Neural cell (in vitro differentiated cells): ENCODE measurements around the gene CPEB4. TPM values are rescaled to one million over a fixed set of nuclear protein-coding genes. Genes with fewer than 3 reads are reported as not detected.

Experiments
- H2AFZ ChIP-seq: fragments of 200-600, 300-800 bp; sonication (generic), shearing (Covaris generic); 2 replicates; pipeline ENCODE4 v1.6.0; 2014; ENCODE audit warnings: low read depth, mild to moderate bottlenecking, antibody characterized with exemption, low read length, moderate library complexity
- H3F3A ChIP-seq: fragments of 200-600 bp; shearing (Covaris generic); 2 replicates; pipeline ENCODE4 v1.6.1; 2016; ENCODE audit warnings: mild to moderate bottlenecking, moderate library complexity, mixed read lengths, antibody characterized with exemption, low read length; ENCODE audit not compliant: insufficient read depth, poor library complexity, severe bottlenecking
- H3K27ac ChIP-seq: fragments of 200-600, 300-800 bp; sonication (generic), shearing (Covaris generic); 2 replicates; pipeline ENCODE4 v1.5.1; 2014; ENCODE audit warnings: mild to moderate bottlenecking, low read length, moderate library complexity
- H3K27me3 ChIP-seq: fragments of 300-800, 200-600 bp; sonication (generic), shearing (Covaris generic); 2 replicates; pipeline ENCODE4 v1.6.0; 2014; ENCODE audit warnings: mild to moderate bottlenecking, low read depth, low read length, moderate library complexity; ENCODE audit not compliant: insufficient read depth
- H3K36me3 ChIP-seq: fragments of 300-800, 200-600 bp; sonication (generic), shearing (Covaris generic); 2 replicates; pipeline ENCODE4 v1.5.1; 2014; ENCODE audit warnings: mild to moderate bottlenecking, antibody characterized with exemption, low read length, moderate library complexity; ENCODE audit not compliant: insufficient read depth
- H3K4me2 ChIP-seq: fragments of 300-800, 200-600 bp; sonication (generic), shearing (Covaris generic); 2 replicates; pipeline ENCODE4 v1.6.0; 2014; ENCODE audit warnings: mild to moderate bottlenecking, low read length
- H3K4me3 ChIP-seq: fragments of 300-800, 200-600 bp; sonication (generic), shearing (Covaris generic); 2 replicates; pipeline ENCODE4 v1.5.1; 2014; ENCODE audit warnings: mild to moderate bottlenecking, low read length, moderate library complexity
- H3K79me2 ChIP-seq: fragments of 200-600 bp; shearing (Covaris generic); replicated peaks from 2 replicates; pipeline ENCODE4 v1.6.0; 2014; ENCODE audit warnings: mild to moderate bottlenecking, low read length, moderate library complexity; ENCODE audit not compliant: insufficient read depth
- H3K9ac ChIP-seq: fragments of 300-800, 200-600 bp; sonication (generic), shearing (Covaris generic); 2 replicates; pipeline ENCODE4 v1.6.1; 2016; ENCODE audit warnings: mild to moderate bottlenecking, low read length, mixed read lengths
- H3K9me2 ChIP-seq: fragments of 200-600 bp; shearing (Covaris generic); 2 replicates; pipeline ENCODE4 v1.6.1; 2016; ENCODE audit warnings: mild to moderate bottlenecking, low read length, mixed read lengths; ENCODE audit not compliant: insufficient read depth
- H3K9me3 ChIP-seq: fragments of 200-600, 300-800 bp; sonication (generic), shearing (Covaris generic); 2 replicates; pipeline ENCODE4 v1.6.1; 2016; ENCODE audit warnings: mild to moderate bottlenecking, mixed run types, low read length, moderate library complexity, mixed read lengths
- H4K20me1 ChIP-seq: fragments of 200-600 bp; shearing (Covaris generic); 2 replicates; pipeline ENCODE4 v1.6.1; 2016; ENCODE audit warnings: mild to moderate bottlenecking, mixed run types; ENCODE audit not compliant: insufficient read depth
- CTCF ChIP-seq: fragments of 450-650 bp; IDR thresholded peaks from 2 replicates; pipeline ENCODE4 v1.5.1; 2014; ENCODE audit warnings: antibody characterized with exemption, mild to moderate bottlenecking, moderate library complexity; ENCODE audit not compliant: poor library complexity, severe bottlenecking
- EP300 ChIP-seq: fragments of 450-650 bp; conservative IDR thresholded peaks from 2 replicates; pipeline ENCODE4 v1.6.1; 2014; ENCODE audit warnings: antibody characterized with exemption, mild to moderate bottlenecking, moderate library complexity; ENCODE audit not compliant: poor library complexity, severe bottlenecking
- EZH2 ChIP-seq: fragments of 200-600, 300-800 bp; shearing (Covaris generic), sonication (generic); IDR thresholded peaks from 2 replicates; pipeline ENCODE4 v1.6.1; 2014; ENCODE audit warnings: antibody characterized with exemption, low read length, borderline replicate concordance, mild to moderate bottlenecking; ENCODE audit not compliant: insufficient read depth, poor library complexity, severe bottlenecking
- MXI1 ChIP-seq: fragments of 450-650 bp; conservative IDR thresholded peaks from 2 replicates; pipeline ENCODE4 v1.6.1; 2014; ENCODE audit warnings: antibody characterized with exemption, mild to moderate bottlenecking; ENCODE audit not compliant: poor library complexity, severe bottlenecking
- POLR2AphosphoS5 ChIP-seq: IDR thresholded peaks from 2 replicates; pipeline ENCODE4 v1.6.1; 2012
- RAD21 ChIP-seq: fragments of 450-650 bp; conservative IDR thresholded peaks from 2 replicates; pipeline ENCODE4 v1.6.1; 2014; ENCODE audit warnings: antibody characterized with exemption, mild to moderate bottlenecking, moderate library complexity
- REST ChIP-seq: IDR thresholded peaks from 2 replicates; pipeline ENCODE4 v1.6.1; 2012; ENCODE audit warnings: borderline replicate concordance
- SMC3 ChIP-seq: fragments of 450-650 bp; conservative IDR thresholded peaks from 2 replicates; pipeline ENCODE4 v1.6.1; 2014; ENCODE audit warnings: antibody characterized with exemption, mild to moderate bottlenecking, moderate library complexity; ENCODE audit not compliant: poor library complexity
- TAF1 ChIP-seq: IDR thresholded peaks from 2 replicates; pipeline ENCODE4 v1.6.1; 2012; ENCODE audit warnings: low read depth
- polyA plus RNA-seq: library from polyadenylated mRNA; depleted of rRNA; stranded (reverse); fragments of >200 nt; gene quantifications from 2 replicates; pipeline ENCODE4 v1.2.3, GENCODE V29; 2014

CPEB4 gene
- polyA plus RNA-seq, 1 donor from 2014 or later: 42.2 TPM

- Histone ChIP-seq H4K20me1 (no peaks in the 10 kb centered on the region), H3K9ac (no peak overlapping the region), H2AFZ (no peak overlapping the region), H3K4me3 (no peak overlapping the region), H3K4me2 (no peak overlapping the region), H3K79me2 (no peaks in the 10 kb centered on the region), H3K27me3 (no peaks in the 10 kb centered on the region), H3K27ac (no peak overlapping the region), H3K36me3 (no peaks in the 10 kb centered on the region), H3F3A (no peaks in the 10 kb centered on the region), H3K9me3 (no peaks in the 10 kb centered on the region), H3K9me2 (no peaks in the 10 kb centered on the region)
- TF ChIP-seq REST (no peak), POLR2AphosphoS5 (no peak), MXI1 (no peak), TAF1 (no peak), CTCF (no peak), RAD21 (no peak), EZH2 (no peak), SMC3 (no peak), EP300 (no peak)
Measured at GRCh38 chr5:173866243-173866857, 21.8 kb upstream of the CPEB4 start.

- no peaks in the 10 kb centered on the region for H3K79me2 ChIP-seq
- no peak overlapping the region for H3K4me2 ChIP-seq
- H4K20me1 ChIP-seq: no peaks in the 10 kb centered on the region
- no peaks in the 10 kb centered on the region for H3K36me3 ChIP-seq
- TF ChIP-seq POLR2AphosphoS5 (no peak), RAD21 (no peak), EZH2 (no peak), CTCF (no peak), SMC3 (no peak), MXI1 (no peak), REST (no peak)
- no peaks in the 10 kb centered on the region for H3K9me2 ChIP-seq
- no peak overlapping the region for H3K4me3 ChIP-seq
- no peak overlapping the region for H3K9ac ChIP-seq
- H3F3A ChIP-seq: no peaks in the 10 kb centered on the region
- H3K27me3 ChIP-seq: no peaks in the 10 kb centered on the region
- no peak overlapping the region for H2AFZ ChIP-seq
- no peak overlapping the region for H3K27ac ChIP-seq
- no peaks in the 10 kb centered on the region for H3K9me3 ChIP-seq
Measured at GRCh38 chr5:173866858-173867679, 21.1 kb upstream of the CPEB4 start.
